ENCODE measurements around the gene HCN4.

HCN4 gene

DNA sequence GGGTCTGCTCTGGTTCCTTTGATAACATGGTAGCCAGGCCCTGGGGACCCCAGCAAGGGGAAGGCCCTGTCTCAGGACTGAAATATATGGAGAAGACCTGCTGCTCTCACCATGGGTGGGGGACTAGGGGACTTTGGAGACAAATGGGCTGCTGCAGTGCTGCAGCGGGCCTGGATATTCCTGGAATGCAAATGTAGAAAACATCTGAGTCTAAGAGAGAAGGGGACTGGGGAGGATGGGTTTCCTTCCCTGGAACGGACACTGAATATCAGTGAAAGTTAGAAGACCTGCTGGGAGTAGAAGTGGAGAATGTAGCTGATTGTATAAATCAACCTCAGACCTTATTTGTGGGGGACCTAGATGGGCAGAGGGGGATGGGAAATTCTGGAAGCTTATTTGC lies 3.1 kb upstream of the HCN4 start:
- TF ChIP-seq, protein P1, sequence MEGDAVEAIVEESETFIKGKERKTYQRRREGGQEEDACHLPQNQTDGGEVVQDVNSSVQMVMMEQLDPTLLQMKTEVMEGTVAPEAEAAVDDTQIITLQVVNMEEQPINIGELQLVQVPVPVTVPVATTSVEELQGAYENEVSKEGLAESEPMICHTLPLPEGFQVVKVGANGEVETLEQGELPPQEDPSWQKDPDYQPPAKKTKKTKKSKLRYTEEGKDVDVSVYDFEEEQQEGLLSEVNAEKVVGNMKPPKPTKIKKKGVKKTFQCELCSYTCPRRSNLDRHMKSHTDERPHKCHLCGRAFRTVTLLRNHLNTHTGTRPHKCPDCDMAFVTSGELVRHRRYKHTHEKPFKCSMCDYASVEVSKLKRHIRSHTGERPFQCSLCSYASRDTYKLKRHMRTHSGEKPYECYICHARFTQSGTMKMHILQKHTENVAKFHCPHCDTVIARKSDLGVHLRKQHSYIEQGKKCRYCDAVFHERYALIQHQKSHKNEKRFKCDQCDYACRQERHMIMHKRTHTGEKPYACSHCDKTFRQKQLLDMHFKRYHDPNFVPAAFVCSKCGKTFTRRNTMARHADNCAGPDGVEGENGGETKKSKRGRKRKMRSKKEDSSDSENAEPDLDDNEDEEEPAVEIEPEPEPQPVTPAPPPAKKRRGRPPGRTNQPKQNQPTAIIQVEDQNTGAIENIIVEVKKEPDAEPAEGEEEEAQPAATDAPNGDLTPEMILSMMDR (IDR thresholded peaks at IDR 0.05; ENCODE audit: low read length, missing control alignments), result no peak
- DNase-seq (ENCODE audit: low read depth), result no peak
- H3K4me3 ChIP-seq (replicated peaks; ENCODE audit: low read depth, low read length), result no peak overlapping the region

DNA sequence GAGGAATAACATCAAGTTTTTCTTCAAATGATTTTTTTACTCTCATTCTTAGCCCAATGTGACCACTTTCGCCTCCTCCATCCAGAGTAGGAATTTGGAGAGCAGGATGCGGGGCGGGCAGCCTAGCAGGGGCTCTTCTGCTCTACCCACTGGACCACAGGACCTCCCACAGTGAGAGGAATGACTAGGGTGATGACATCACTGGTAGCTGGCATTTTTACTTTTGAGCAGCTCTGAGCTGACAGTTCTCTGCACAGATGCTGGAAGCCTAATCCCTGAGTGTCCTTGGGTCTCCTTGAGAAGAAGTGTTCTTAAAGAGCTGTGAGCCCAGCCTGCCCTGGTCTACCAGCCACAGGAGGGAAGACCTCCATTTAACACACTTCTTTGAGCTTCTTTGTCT lies 1.4 kb upstream of the HCN4 start:
- TF ChIP-seq, protein P1 (IDR thresholded peaks at IDR 0.05; ENCODE audit: low read length, missing control alignments), result no peak
- no peak for DNase-seq (ENCODE audit: low read depth)
- no peak overlapping the region for H3K4me3 ChIP-seq (replicated peaks; ENCODE audit: low read depth, low read length)

DNA sequence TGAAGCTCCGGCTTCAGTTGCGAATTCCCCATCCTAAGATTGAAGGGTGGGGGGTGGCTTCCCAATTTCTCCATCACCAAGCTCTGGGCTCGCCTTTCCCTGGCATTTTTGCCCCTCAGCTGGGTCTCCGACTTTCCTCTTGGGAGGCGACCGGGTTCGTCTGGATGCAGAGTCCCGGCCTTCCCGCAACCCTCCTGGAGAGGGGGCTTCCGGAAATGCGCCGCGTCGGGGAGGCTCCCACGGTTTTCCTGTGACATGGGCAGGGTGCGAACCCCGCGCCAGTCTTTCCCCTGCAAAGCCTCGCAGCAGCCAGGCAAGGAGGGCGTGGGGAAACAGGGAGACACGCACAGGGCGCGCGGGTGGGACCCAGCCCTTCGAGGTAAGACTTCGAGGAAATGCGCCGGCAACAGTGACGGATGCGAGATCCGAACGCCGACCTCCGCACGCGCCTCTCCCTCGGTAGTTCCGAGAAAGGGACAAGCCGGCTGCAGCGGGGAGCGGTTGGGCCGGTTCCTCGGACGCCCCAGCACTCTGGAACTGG lies 466 bp upstream of the HCN4 start:
- DNase-seq (ENCODE audit: low read depth), result no peak
- TF ChIP-seq, protein P1 (IDR thresholded peaks at IDR 0.05; ENCODE audit: low read length, missing control alignments), result no peak
- H3K4me3 ChIP-seq (replicated peaks; ENCODE audit: low read depth, low read length), result no peak overlapping the region

DNA sequence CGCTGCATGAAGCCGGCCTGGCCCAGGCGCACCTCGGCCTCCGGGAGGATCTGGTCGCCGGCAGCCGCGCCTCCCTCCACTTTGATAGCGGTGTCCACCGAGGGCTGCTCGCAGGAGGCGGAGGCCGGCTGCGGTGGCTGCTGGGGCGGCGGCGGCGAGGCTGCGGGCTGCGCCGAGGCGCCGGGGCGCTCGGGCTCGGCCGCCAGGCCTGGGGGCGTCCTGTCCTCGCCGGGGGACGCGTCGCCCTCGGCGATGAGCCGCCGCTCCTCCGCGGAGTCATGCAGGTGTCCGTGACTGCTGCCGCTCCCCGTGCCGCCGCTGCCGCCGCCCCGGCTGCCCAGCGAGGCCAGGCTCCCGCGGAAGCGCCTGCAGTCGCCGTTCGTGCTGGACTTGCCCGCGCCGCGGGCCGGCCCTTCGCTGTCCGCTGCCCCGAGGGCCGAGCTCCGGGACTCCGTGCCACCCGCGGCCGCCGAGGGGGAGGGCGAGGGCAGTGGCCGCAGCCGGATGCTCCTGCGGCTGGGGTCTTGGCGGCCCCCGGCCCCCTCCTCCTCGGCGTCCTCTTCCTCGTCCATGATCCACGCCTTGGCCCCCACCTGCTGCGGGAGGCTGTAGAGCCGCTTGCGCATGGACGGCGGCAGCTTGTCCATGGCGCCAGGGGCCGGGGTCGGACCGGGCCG lies 996 bp downstream of the HCN4 start:
- no peak for DNase-seq (ENCODE audit: low read depth)
- TF ChIP-seq, protein P1 (IDR thresholded peaks at IDR 0.05; ENCODE audit: low read length, missing control alignments), result no peak
- H3K4me3 ChIP-seq (replicated peaks; ENCODE audit: low read depth, low read length), result no peak overlapping the region

DNA sequence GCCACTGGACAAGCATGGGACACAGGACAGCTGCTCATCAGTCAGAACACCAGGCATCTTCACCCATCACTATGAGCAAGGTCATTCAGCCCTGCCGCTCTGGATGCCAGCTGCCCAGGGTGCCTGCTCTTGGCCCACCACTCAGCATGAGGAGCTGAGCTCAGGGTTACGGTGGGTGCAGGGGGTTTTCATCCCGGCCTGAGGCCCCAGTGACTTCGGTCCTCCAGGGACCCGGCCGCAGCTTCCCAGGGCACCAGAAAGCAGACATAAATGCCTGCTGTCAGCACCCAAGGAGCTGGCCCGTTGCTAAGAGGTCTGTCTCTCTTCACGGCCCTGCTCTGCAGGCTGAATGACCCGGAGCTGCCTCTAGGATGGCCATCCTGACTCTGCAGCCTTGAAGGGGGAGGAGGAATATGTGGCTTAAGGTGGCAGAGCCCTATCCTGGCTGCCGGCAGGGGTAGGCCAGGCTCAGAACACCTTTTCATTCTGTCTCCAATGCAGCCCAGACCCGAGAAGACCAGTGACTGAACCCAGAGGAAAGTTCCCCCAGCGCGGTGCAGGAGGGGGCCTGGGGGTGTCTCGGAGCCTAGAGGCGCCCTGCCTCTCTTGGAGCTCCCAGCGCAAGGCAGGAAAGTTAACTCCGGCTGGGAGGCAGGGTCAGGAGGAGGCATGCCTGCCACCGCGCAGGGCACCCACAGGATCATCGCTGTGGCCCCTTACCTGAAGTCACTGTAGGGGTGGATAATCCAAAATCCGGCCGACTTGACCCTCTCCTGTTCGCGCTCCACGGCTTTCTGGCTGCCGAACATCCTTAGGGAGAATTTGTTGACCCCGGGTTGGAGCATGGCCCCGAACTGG lies 1.8 kb downstream of the HCN4 start:
- no peak overlapping the region for H3K4me3 ChIP-seq (replicated peaks; ENCODE audit: low read depth, low read length)
- TF ChIP-seq, protein P1 (IDR thresholded peaks at IDR 0.05; ENCODE audit: low read length, missing control alignments), result no peak
- DNase-seq (ENCODE audit: low read depth), result no peak

DNA sequence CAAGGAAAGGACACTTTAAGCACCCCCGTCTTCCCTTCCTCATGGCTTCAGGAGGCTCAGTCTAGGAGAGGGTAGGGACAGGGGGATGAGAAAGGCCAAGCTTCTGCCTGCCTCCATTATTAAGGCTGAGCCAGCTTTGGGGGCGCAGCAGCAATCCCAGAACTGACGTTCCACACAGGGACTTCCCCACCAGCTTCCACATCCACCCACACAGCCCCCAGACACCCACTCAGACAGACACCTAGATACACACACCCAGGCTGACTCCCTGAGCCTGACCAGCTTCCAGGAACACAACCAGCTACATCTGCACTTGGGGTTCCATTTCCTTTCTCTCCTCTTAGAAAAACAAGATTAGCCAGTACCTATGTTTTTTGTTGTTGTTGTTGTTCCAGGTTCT lies 4.7 kb downstream of the HCN4 start:
- TF ChIP-seq, protein P1 (IDR thresholded peaks at IDR 0.05; ENCODE audit: low read length, missing control alignments), result no peak
- H3K4me3 ChIP-seq (replicated peaks; ENCODE audit: low read depth, low read length), result no peak overlapping the region

More for the DNA sequence above, 4.7 kb downstream of the HCN4 start:
- no peak for DNase-seq (ENCODE audit: low read depth)
